GM12892 (cell line): Measurements from ENCODE around the gene SGTA.

Experiments
- POLR2A ChIP-seq: IDR thresholded peaks from 2 replicates; pipeline ENCODE4 v1.6.1; 2011; ENCODE audit warnings: low read depth, low read length, control low read depth
- POLR2AphosphoS5 ChIP-seq: IDR thresholded peaks from 2 replicates; pipeline ENCODE4 v1.6.1; 2011; ENCODE audit warnings: low read depth, low read length, control low read depth
- TAF1 ChIP-seq: IDR thresholded peaks from 2 replicates; pipeline ENCODE4 v1.6.1; 2011; ENCODE audit warnings: low read depth, mild to moderate bottlenecking, control low read depth, low read length, borderline replicate concordance

DNA sequence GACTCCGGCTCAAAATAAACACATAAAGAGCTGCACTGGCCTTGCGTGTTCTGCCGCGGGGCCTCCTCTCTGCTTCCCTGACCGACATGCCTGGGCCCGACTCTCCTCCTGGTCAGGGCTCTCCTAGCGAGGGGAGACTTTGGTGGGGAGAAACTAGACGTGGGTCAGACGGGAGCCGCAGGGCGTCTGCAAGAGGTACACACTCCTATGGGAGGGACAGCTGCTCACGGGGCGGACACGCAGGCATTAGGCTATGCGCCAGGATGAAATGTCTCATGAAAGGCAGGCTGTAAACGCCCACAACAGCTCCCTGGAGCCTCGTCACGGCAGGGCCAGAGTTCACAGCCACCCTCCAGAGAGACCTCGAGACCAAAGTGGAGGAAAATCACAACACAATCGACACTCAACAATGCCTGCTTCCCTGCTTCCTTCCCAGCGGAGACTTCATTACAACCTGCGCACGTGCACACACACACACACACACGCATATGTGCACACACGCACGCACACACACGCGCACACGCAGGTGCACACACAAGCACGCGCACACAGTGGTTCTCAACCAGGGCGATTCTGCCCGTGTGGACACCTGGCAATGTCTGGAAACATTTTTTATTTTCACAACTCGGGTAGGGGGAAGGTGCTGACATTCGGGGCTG is 49.0 kb downstream of the SGTA start:
- TF ChIP-seq POLR2A (no peak), POLR2AphosphoS5 (no peak), TAF1 (no peak)
